Measurements from ENCODE around the gene PTPRR.

DNA sequence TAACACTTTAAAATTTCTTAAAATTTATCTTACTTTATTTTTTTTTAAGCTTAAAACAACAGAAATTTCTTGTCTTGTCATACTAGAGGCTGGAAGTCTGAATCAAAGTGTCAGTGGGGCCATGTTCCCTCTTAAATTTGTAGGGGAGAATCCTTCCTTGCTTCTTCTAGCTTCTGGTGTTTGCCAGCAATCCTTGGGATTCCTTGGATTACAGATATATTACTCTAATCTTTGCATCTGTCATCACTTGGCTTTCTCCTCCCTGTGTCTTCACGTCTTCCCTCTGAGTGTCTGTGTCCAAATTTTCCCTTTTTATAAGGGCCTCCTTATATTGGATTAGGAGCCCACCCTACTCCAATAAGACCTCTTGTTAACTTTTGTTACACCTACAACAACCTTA, 147.7 kb downstream of the PTPRR start:
- TF ChIP-seq, protein P1, sequence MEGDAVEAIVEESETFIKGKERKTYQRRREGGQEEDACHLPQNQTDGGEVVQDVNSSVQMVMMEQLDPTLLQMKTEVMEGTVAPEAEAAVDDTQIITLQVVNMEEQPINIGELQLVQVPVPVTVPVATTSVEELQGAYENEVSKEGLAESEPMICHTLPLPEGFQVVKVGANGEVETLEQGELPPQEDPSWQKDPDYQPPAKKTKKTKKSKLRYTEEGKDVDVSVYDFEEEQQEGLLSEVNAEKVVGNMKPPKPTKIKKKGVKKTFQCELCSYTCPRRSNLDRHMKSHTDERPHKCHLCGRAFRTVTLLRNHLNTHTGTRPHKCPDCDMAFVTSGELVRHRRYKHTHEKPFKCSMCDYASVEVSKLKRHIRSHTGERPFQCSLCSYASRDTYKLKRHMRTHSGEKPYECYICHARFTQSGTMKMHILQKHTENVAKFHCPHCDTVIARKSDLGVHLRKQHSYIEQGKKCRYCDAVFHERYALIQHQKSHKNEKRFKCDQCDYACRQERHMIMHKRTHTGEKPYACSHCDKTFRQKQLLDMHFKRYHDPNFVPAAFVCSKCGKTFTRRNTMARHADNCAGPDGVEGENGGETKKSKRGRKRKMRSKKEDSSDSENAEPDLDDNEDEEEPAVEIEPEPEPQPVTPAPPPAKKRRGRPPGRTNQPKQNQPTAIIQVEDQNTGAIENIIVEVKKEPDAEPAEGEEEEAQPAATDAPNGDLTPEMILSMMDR (IDR thresholded peaks at IDR 0.05): no peak
- TF ChIP-seq POLR2A (IDR thresholded peaks at IDR 0.05): no peak

Measured in prostate gland (tissue), 2 donors.